Motor neuron (in vitro differentiated cells): Measurements from ENCODE around the gene FBXW11. TPM values are rescaled to one million over a fixed set of nuclear protein-coding genes. Genes with fewer than 3 reads are reported as not detected.
"Not testable (repeated sequence)": the region's sequence is repeated elsewhere in the genome, so short reads cannot be mapped to it uniquely, and the experiment has no call there.

Source experiments
- ATAC-seq, 8 experiments: fragments of 200-7000 bp; cut with Tn5 transposase; replicated peaks in 6 of 8; 2 replicates each; pipeline ENCODE4 v1.8.0; 2021; ENCODE audit warnings: mild to moderate bottlenecking in 8 of 8, moderate library complexity in 8 of 8
- H3K27ac ChIP-seq, 2 donors: fragments of 250-450 bp; sonication (Bioruptor Pico); 2 replicates each; pipeline ENCODE4 v1.9.0; 2021; ENCODE audit warnings: antibody characterized with exemption in 2 of 2, mild to moderate bottlenecking in 2 of 2, moderate library complexity in 1 of 2
- H3K4me1 ChIP-seq, 2 donors: fragments of 250-450 bp; sonication (Bioruptor Pico); replicated peaks in 1 of 2; 2 replicates each; pipeline ENCODE4 v1.6.1; 2021; ENCODE audit warnings: antibody characterized with exemption in 2 of 2, mild to moderate bottlenecking in 2 of 2, moderate library complexity in 1 of 2
- H3K4me3 ChIP-seq, 5 donors: fragments of 250-450 bp; sonication (Bioruptor Pico); 2 replicates each; pipeline ENCODE4 v1.9.0; 2021; ENCODE audit warnings: antibody characterized with exemption in 5 of 5, mild to moderate bottlenecking in 5 of 5, moderate library complexity in 4 of 5
- WGBS, 10 experiments: fragments of 450-650 bp; shearing (Covaris generic); methylation state at CpG; one replicate each; pipeline ENCODE4 v1.0.0; 2022; 5-methylcytosine and 5-hydroxymethylcytosine counted together
- in situ Hi-C, 9 experiments: fragments of 400-800 bp; cut with MboI; loops; one replicate each; pipeline ENCODE4 v1.15.0; 2021; ENCODE audit warnings: low sequenced_read_pairs in 9 of 9, low pct_unique_long_range_greater_than_20kb in 2 of 9; ENCODE audit not compliant: unreplicated experiment in 9 of 9
- total RNA-seq, 8 experiments: library from RNA; unstranded; fragments of 300-600 nt; gene quantifications; 2 replicates each; pipeline versions ENCODE4 v1.2.3 to v1.2.4, GENCODE V29; 2022

The FBXW11 gene
- total RNA-seq, 8 experiments from 2014 or later: 43.5 to 86.7 (median 58.9) TPM

GRCh38 chr5:171895081-171895480, 111.4 kb downstream of the FBXW11 start:
- no peak overlapping the region for H3K4me3 ChIP-seq
- H3K4me1 ChIP-seq: no peaks in the 10 kb centered on the region
- 88 to 100% (median 94%) methylated on average over 1 to 2 of the region's 2 CpGs; no CpG with 5 or more reads in 6 of the 10 experiments for WGBS, 10 experiments
- H3K27ac ChIP-seq: no peak overlapping the region
- in situ Hi-C loops: loop anchor here in 2 of 9 experiments (25.0 kb wide), 1 partner anchor 483 kb away; the partner anchor contains the start of gene FGF18 (in 2 of the 2)
- peak in 1 of 8 experiments; percentile 17 for ATAC-seq

- Histone ChIP-seq H3K4me3 (no peak overlapping the region), H3K4me1 (no peaks in the 10 kb centered on the region), H3K27ac (no peak overlapping the region)
- in situ Hi-C loops: loop anchor here in 2 of 9 experiments (25.0 kb wide), 1 partner anchor 481 kb away; the partner anchor contains the start of gene FGF18 (in 2 of the 2)
- peak in 4 of 8 experiments; percentile 63 to 96 (median 77) for ATAC-seq
- 12 to 94% (median 57%) methylated on average over 1 to 4 of the region's 4 CpGs; no CpG with 5 or more reads in 2 of the 10 experiments for WGBS, 10 experiments
Observed at GRCh38 chr5:171893290-171893886, 113.0 kb downstream of the FBXW11 start.

- H3K4me1 ChIP-seq: no peaks in the 10 kb centered on the region
- in situ Hi-C loops: loop anchor here in 2 of 9 experiments (25.0 kb wide), 1 partner anchor 479 kb away; the partner anchor contains the start of gene FGF18 (in 2 of the 2)
- H3K27ac ChIP-seq: no peak overlapping the region
- WGBS, 10 experiments: 64 to 83% (median 80%) methylated on average over 4 to 6 of the region's 6 CpGs; no CpG with 5 or more reads in 2 of the 10 experiments
- no peak overlapping the region for H3K4me3 ChIP-seq
- no peak for ATAC-seq
Observed at GRCh38 chr5:171891595-171891994, 114.8 kb downstream of the FBXW11 start.

- in situ Hi-C loops: loop anchor here in 2 of 9 experiments (25.0 kb wide), 1 partner anchor 479 kb away; the partner anchor contains the start of gene FGF18 (in 2 of the 2)
- Histone ChIP-seq H3K4me3 (no peak overlapping the region), H3K4me1 (no peaks in the 10 kb centered on the region), H3K27ac (no peak overlapping the region)
- 90 to 100% (median 98%) methylated on average over 1 to 4 of the region's 4 CpGs; no CpG with 5 or more reads in 1 of the 10 experiments for WGBS, 10 experiments
- no peak for ATAC-seq
Observed at GRCh38 chr5:171891150-171891549, 115.3 kb downstream of the FBXW11 start.

- H3K4me1 ChIP-seq: no peaks in the 10 kb centered on the region
- WGBS, 10 experiments: 59 to 100% (median 91%) methylated on average over 1 to 3 of the region's 3 CpGs; no CpG with 5 or more reads in 2 of the 10 experiments
- in situ Hi-C loops: loop anchor here in 2 of 9 experiments (25.0 kb wide), 1 partner anchor 476 kb away; the partner anchor contains the start of gene FGF18 (in 2 of the 2)
- no peak overlapping the region for H3K27ac ChIP-seq
- no peak overlapping the region for H3K4me3 ChIP-seq
- peak in 2 of 8 experiments; percentile 25 to 28 for ATAC-seq
Observed at GRCh38 chr5:171888051-171888481, 118.4 kb downstream of the FBXW11 start.

GRCh38 chr5:171886037-171886436, 120.4 kb downstream of the FBXW11 start:
- in situ Hi-C loops: loop anchor here in 2 of 9 experiments (25.0 kb wide), 1 partner anchor 474 kb away; the partner anchor contains the start of gene FGF18 (in 2 of the 2)
- H3K27ac ChIP-seq, H3K4me3 ChIP-seq, ATAC-seq, H3K4me1 ChIP-seq: not testable (repeated sequence)
- WGBS, 10 experiments: no CpG with 5 or more reads among the region's 2 CpGs

GRCh38 chr5:171882118-171882517, 124.3 kb downstream of the FBXW11 start:
- Histone ChIP-seq H3K4me1 (no peaks in the 10 kb centered on the region), H3K4me3 (no peak overlapping the region), H3K27ac (no peak overlapping the region)
- ATAC-seq: no peak
- in situ Hi-C loops: loop anchor here in 2 of 9 experiments (25.0 kb wide), 1 partner anchor 470 kb away; the partner anchor contains the start of gene FGF18 (in 2 of the 2)
- WGBS, 10 experiments: 92 to 100% (median 100%) methylated on average over 1 to 4 of the region's 4 CpGs; no CpG with 5 or more reads in 2 of the 10 experiments

- Histone ChIP-seq H3K27ac (no peak overlapping the region), H3K4me3 (no peak overlapping the region), H3K4me1 (no peaks in the 10 kb centered on the region)
- in situ Hi-C loops: loop anchor here in 1 of 9 experiments (25.0 kb wide), 1 partner anchor 462 kb away; the partner anchor contains the start of gene FGF18
- 83 to 100% (median 100%) methylated on average over 1 to 2 of the region's 2 CpGs; no CpG with 5 or more reads in 3 of the 10 experiments for WGBS, 10 experiments
- peak in 1 of 8 experiments; percentile 37 for ATAC-seq
Observed at GRCh38 chr5:171874234-171874633, 132.2 kb downstream of the FBXW11 start.

GRCh38 chr5:171872666-171873065, 133.8 kb downstream of the FBXW11 start:
- ATAC-seq: no peak
- H3K27ac ChIP-seq: no peak overlapping the region
- H3K4me1 ChIP-seq: no peaks in the 10 kb centered on the region
- no peak overlapping the region for H3K4me3 ChIP-seq
- in situ Hi-C loops: loop anchor here in 1 of 9 experiments (25.0 kb wide), 1 partner anchor 460 kb away; the partner anchor contains the start of gene FGF18
- 91 to 100% (median 100%) methylated on average over 1 to 5 of the region's 5 CpGs; no CpG with 5 or more reads in 2 of the 10 experiments for WGBS, 10 experiments

- Histone ChIP-seq H3K4me1 (no peaks in the 10 kb centered on the region), H3K4me3 (no peak overlapping the region), H3K27ac (no peak overlapping the region)
- in situ Hi-C loops: loop anchor here in 1 of 9 experiments (25.0 kb wide), 1 partner anchor 459 kb away; the partner anchor contains the start of gene FGF18
- 75 to 100% (median 100%) methylated on average over 1 of the region's 1 CpG; no CpG with 5 or more reads in 2 of the 10 experiments for WGBS, 10 experiments
- ATAC-seq: no peak
Observed at GRCh38 chr5:171871711-171872110, 134.7 kb downstream of the FBXW11 start.

GRCh38 chr5:171869956-171870355, 136.5 kb downstream of the FBXW11 start:
- 80 to 100% (median 100%) methylated on average over 1 of the region's 1 CpG; no CpG with 5 or more reads in 2 of the 10 experiments for WGBS, 10 experiments
- H3K4me3 ChIP-seq: no peak overlapping the region
- H3K4me1 ChIP-seq: no peaks in the 10 kb centered on the region
- in situ Hi-C loops: loop anchor here in 1 of 9 experiments (25.0 kb wide), 1 partner anchor 458 kb away; the partner anchor contains the start of gene FGF18
- H3K27ac ChIP-seq: no peak overlapping the region
- no peak for ATAC-seq

- ATAC-seq: no peak
- in situ Hi-C loops: loop anchor here in 1 of 9 experiments (25.0 kb wide), 1 partner anchor 456 kb away; the partner anchor contains the start of gene FGF18
- WGBS, 10 experiments: 50 to 100% (median 100%) methylated on average over 1 to 2 of the region's 2 CpGs; no CpG with 5 or more reads in 4 of the 10 experiments
- Histone ChIP-seq H3K4me1 (no peaks in the 10 kb centered on the region), H3K4me3 (no peak overlapping the region), H3K27ac (no peak overlapping the region)
Observed at GRCh38 chr5:171868236-171868635, 138.2 kb downstream of the FBXW11 start.

- in situ Hi-C loops: loop anchor here in 1 of 9 experiments (25.0 kb wide), 1 partner anchor 455 kb away; the partner anchor contains the start of gene FGF18
- Histone ChIP-seq H3K27ac (no peak overlapping the region), H3K4me3 (no peak overlapping the region), H3K4me1 (no peaks in the 10 kb centered on the region)
- 20 to 100% (median 92%) methylated on average over 1 of the region's 1 CpG; no CpG with 5 or more reads in 2 of the 10 experiments for WGBS, 10 experiments
- no peak for ATAC-seq
Observed at GRCh38 chr5:171867786-171868185, 138.7 kb downstream of the FBXW11 start.
